Fibroblast of the aortic adventitia (primary cell): ENCODE results near the gene UQCC2. TPM values are rescaled to one million over a fixed set of nuclear protein-coding genes. Genes with fewer than 3 reads are reported as not detected.

Experiments
- DNase-seq: peaks from one replicate; pipeline ENCODE4 v3.0.0-alpha.2; 2010; ENCODE audit warnings: low read depth
- H3K4me3 ChIP-seq: 2 replicates; pipeline ENCODE4 v1.5.1; 2011; ENCODE audit warnings: low read depth, mild to moderate bottlenecking, control low read depth, low read length, moderate library complexity
- total RNA-seq: library from RNA; depleted of rRNA; stranded (reverse); fragments of >200 nt; gene quantifications from 2 replicates; pipeline ENCODE4 v1.2.3, GENCODE V29; 2012; ENCODE audit warnings: low replicate concordance
- TF ChIP-seq, protein P1 (sequence below): IDR thresholded peaks from 2 replicates; pipeline ENCODE4 v1.5.1; 2011; ENCODE audit warnings: mild to moderate bottlenecking, low read length, control low read depth, inconsistent platforms; ENCODE audit not compliant: insufficient read depth

UQCC2 gene
- total RNA-seq, 1 donor, result 20.2 TPM

DNA sequence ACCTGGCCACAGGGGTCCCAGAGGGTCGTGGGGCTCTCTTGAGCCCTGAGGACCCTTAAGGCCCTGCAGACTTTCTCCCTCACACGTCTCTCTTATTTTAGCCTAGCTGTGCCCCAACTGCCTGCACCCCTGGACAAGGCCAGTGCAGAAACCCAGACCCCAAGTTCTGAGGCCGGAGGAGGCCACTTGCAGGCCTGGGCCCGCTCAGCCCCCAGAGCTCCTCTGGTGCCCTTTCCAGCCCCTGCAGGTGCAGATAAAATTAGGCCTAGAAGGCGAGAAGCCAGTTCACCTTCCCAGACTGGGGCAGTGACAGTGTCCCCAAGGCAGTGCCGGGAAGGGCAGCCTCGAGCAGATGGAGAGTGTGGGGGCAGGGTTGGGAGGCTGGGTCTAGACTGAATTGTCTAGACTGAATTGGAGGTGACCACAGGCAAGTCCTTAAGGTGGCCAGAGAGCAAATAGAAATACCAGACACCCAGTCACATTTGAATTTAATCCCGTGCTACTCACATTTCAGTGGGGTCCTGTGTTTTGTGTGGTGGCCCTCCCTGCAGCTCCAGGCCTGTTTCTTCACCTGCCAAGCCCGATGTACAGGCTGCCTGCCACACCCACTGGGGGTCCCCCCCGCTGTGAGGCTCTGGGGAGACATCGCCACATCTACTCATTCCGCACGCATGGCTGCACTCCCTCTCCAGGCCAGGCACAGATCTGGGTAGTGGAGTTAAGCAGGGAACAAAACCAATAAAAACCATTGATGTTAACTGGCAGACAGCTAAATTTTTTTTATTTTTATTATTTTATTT lies 43.8 kb upstream of the UQCC2 start:
- DNase-seq, result no peak
- TF ChIP-seq, protein P1, sequence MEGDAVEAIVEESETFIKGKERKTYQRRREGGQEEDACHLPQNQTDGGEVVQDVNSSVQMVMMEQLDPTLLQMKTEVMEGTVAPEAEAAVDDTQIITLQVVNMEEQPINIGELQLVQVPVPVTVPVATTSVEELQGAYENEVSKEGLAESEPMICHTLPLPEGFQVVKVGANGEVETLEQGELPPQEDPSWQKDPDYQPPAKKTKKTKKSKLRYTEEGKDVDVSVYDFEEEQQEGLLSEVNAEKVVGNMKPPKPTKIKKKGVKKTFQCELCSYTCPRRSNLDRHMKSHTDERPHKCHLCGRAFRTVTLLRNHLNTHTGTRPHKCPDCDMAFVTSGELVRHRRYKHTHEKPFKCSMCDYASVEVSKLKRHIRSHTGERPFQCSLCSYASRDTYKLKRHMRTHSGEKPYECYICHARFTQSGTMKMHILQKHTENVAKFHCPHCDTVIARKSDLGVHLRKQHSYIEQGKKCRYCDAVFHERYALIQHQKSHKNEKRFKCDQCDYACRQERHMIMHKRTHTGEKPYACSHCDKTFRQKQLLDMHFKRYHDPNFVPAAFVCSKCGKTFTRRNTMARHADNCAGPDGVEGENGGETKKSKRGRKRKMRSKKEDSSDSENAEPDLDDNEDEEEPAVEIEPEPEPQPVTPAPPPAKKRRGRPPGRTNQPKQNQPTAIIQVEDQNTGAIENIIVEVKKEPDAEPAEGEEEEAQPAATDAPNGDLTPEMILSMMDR, result no peak
- no peak overlapping the region for H3K4me3 ChIP-seq

DNA sequence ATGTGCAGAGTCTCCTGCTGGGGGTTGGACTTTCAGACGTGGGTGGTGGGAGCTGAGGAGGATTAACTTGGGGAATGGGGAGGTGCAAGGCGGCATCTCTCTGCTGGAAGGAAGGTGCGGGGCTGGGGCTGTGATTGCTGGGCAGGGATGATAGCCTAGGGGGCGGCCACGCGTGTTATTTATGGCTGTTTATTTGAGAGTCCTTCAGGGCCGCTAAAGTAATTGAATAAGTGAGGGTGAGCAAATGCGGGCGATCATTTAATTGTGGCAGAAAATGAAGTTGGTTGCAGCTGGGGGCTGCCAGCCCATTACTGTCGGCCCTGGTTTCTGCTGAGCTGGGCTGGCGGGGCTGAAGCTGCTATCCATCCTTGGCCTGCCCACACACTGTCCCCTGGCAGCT lies 42.7 kb upstream of the UQCC2 start:
- no peak for DNase-seq
- H3K4me3 ChIP-seq, result no peak overlapping the region
- TF ChIP-seq, protein P1, result no peak

DNA sequence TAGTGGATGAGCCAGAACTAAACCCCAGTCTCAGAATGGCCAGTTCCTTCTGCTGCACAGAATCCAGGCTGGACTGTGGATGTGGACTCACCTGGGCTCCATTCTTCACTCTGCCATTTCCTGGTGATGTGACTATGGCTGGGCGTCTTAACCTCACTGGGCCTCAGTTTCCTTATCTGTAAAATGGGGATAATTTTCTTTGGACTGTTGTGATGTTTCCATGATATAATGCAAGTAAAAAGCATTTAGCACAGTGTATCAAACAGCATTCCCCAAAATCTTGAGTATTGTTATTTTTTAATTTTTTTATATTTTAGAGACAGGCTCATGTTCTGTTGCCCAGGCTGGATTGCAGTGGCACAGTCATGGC lies 41.1 kb upstream of the UQCC2 start:
- no peak for DNase-seq
- no peak overlapping the region for H3K4me3 ChIP-seq
- TF ChIP-seq, protein P1, result no peak

DNA sequence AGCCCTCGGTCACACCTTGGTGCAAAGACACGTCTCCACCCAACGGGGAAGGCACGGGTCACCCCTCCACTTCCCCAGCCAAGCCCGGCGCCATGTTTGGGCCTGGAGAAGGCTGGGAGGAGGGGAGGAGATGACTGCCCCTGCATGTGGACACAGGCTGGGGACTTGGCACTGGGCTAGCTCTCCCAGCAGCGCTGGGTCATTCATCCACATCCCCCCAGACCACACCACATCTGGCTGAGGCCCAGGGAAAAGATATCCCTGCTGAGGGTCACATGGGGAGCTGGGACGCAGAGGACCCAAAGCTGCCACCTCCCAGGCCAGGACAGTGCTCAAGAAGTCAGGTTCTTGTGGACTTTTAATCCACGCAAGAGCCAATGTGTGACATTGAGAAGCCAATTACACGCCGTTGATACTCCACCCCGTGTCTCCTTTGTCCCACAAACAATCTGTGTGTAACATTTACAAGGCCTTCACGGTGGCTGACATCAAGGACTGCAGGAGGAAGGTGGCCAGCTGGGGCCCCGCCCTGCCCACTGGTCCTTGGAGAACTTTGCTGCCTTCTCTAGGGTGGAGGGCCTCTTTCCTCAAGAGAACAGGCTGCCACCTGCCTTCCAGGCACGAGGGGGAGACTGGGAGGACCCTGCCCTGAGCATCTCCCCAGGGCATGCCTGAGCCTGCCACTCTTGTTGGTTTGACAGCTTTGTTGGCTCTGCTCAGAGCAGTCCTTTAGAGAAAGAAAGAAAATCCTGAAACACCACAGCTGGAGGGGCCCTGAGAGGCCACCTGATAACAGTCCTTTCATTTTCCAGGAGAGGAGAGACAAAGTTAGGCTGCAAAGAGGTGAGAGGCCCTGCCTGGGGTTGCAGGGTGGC lies 40.5 kb upstream of the UQCC2 start:
- TF ChIP-seq, protein P1, result no peak
- no peak overlapping the region for H3K4me3 ChIP-seq
- DNase-seq, result no peak

DNA sequence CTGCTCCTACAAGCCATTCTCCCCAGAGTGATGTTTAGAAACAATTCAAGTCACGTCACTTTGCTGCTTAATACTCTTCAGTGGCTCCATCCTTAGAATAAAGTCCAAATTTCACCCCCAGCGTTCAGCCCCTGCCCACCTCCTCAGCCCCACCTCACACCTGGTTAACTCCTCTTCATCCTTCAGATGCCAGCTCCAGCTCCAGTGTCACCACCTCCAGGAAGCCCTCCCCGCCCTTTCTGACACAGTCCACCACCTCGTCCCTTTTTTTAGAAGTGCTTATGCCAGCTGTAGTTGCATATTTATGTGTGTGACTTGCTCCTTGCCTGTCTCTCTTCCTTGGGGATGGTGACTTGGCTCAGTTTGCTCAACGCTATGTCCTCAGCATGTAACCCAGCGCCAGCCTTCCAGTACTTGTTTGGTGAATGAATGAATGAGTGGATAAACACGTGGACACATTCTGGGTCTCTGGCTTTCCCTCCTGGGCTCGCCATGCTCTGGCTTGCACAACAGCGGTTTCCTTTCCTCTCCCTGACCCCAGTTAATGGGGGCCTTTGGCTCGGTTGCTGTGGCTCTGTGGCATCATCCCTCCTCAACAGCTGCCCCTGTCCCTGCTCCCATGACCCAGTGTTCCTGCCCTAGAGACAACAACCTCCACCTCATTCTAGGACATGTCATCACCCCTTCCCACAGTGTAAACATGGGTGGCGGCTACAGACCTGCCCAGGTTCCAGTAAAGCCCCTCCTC lies 38.9 kb upstream of the UQCC2 start:
- TF ChIP-seq, protein P1, result no peak
- DNase-seq, result no peak

DNA sequence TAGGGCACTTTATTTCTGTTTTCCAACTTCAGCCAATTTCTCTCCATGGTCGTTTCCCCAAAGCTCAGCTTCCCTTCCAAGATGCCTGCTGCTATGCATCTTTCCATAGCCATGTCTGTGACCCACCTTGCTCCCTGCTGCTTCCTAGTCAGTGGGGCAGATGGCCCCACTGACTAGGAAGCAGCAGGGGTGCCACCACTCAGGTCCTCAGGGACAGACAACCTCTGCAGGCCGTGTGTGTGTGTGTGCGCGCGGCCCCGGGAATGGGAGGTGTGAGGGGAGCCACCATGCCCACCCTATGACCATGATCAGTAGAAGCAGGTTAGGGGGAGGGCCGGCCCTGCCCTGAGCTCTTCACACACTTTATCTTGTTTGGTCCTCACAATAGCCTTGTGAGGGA lies 37.9 kb upstream of the UQCC2 start:
- TF ChIP-seq, protein P1, result no peak
- no peak for DNase-seq
- H3K4me3 ChIP-seq, result no peak overlapping the region

More for the DNA sequence above, 38.9 kb upstream of the UQCC2 start:
- H3K4me3 ChIP-seq, result no peak overlapping the region
